Measurements from ENCODE around the gene DGLUCY.
"Not testable (repeated sequence)": the region's sequence is repeated elsewhere in the genome, so short reads cannot be mapped to it uniquely, and the experiment has no call there.

DGLUCY gene

GRCh38 chr14:91170504-91171121, 56.7 kb downstream of the DGLUCY start:
- peak; percentile 70 for DNase-seq (ENCODE audit: low spot score)

- DNase-seq (ENCODE audit: low spot score), result no peak
Measured at GRCh38 chr14:91171291-91171690, 57.4 kb downstream of the DGLUCY start.

- peak; percentile 79 for DNase-seq (ENCODE audit: low spot score)
Measured at GRCh38 chr14:91173221-91173670, 59.4 kb downstream of the DGLUCY start.

GRCh38 chr14:91173904-91174303, 60.0 kb downstream of the DGLUCY start:
- DNase-seq (ENCODE audit: low spot score), result no peak

GRCh38 chr14:91175291-91176201, 61.7 kb downstream of the DGLUCY start:
- DNase-seq (ENCODE audit: low spot score), result peak; percentile 41

GRCh38 chr14:91177073-91178034, 63.5 kb downstream of the DGLUCY start:
- peak; percentile 45 for DNase-seq (ENCODE audit: low spot score)

GRCh38 chr14:91180611-91181010, 66.7 kb downstream of the DGLUCY start:
- no peak for DNase-seq (ENCODE audit: low spot score)

- DNase-seq (ENCODE audit: low spot score), result not testable (repeated sequence)
Measured at GRCh38 chr14:91182753-91183152, 68.9 kb downstream of the DGLUCY start.

GRCh38 chr14:91184559-91184958, 70.7 kb downstream of the DGLUCY start:
- DNase-seq (ENCODE audit: low spot score), result no peak

- DNase-seq (ENCODE audit: low spot score), result no peak
Measured at GRCh38 chr14:91185721-91186120, 71.8 kb downstream of the DGLUCY start.

GRCh38 chr14:91186515-91187066, 72.7 kb downstream of the DGLUCY start:
- DNase-seq (ENCODE audit: low spot score), result no peak

GRCh38 chr14:91187271-91187670, 73.4 kb downstream of the DGLUCY start:
- no peak for DNase-seq (ENCODE audit: low spot score)

- no peak for DNase-seq (ENCODE audit: low spot score)
Measured at GRCh38 chr14:91190853-91191252, 77.0 kb downstream of the DGLUCY start.

- no peak for DNase-seq (ENCODE audit: low spot score)
Measured at GRCh38 chr14:91193069-91193468, 79.2 kb downstream of the DGLUCY start.

- DNase-seq (ENCODE audit: low spot score), result no peak
Measured at GRCh38 chr14:91195881-91196280, 82.0 kb downstream of the DGLUCY start.

- no peak for DNase-seq (ENCODE audit: low spot score)
Measured at GRCh38 chr14:91197631-91198030, 83.8 kb downstream of the DGLUCY start.

- not testable (repeated sequence) for DNase-seq (ENCODE audit: low spot score)
Measured at GRCh38 chr14:91200802-91201201, 86.9 kb downstream of the DGLUCY start.

- no peak for DNase-seq (ENCODE audit: low spot score)
Measured at GRCh38 chr14:91202234-91202974, 88.5 kb downstream of the DGLUCY start.

GRCh38 chr14:91204657-91205056, 90.8 kb downstream of the DGLUCY start:
- DNase-seq (ENCODE audit: low spot score), result no peak

GRCh38 chr14:91205459-91205858, 91.6 kb downstream of the DGLUCY start:
- DNase-seq (ENCODE audit: low spot score), result no peak

- no peak for DNase-seq (ENCODE audit: low spot score)
Measured at GRCh38 chr14:91207008-91207407, 93.1 kb downstream of the DGLUCY start.
